GM23338 (cell line): ENCODE data around the gene ARF6. TPM values are rescaled to one million over a fixed set of nuclear protein-coding genes. Genes with fewer than 3 reads are reported as not detected.
A peak's percentile ranks its signal among the peaks of the same experiment; 100 is the strongest.

Experiments used
- ATAC-seq: fragments of 200-7000 bp; cut with Tn5 transposase; 3 replicates; pipeline ENCODE4 v1.9.1; 2020
- DNase-seq: peaks from one replicate; pipeline ENCODE4 v3.0.0-alpha.2; 2015; ENCODE audit warnings: low spot score
- H2AFZ ChIP-seq: fragments of 200-600 bp; sonication (generic); 2 replicates; pipeline ENCODE4 v1.8.0; 2016; ENCODE audit warnings: antibody characterized with exemption, mild to moderate bottlenecking, moderate library complexity
- H3F3A ChIP-seq: fragments of 200-600 bp; sonication (generic); replicated peaks from 2 replicates; pipeline ENCODE4 v1.8.0; 2017; ENCODE audit warnings: antibody characterized with exemption, mixed run types, low read depth
- H3K27ac ChIP-seq: fragments of 200-600 bp; sonication (generic); 2 replicates; pipeline ENCODE4 v1.6.1; 2016; ENCODE audit warnings: low read depth
- H3K27me3 ChIP-seq: fragments of 200-600 bp; sonication (generic); 2 replicates; pipeline ENCODE4 v1.8.0; 2016; ENCODE audit warnings: mild to moderate bottlenecking, mixed run types, moderate library complexity; ENCODE audit not compliant: insufficient read depth
- H3K36me3 ChIP-seq: fragments of 200-600 bp; sonication (generic); 2 replicates; pipeline ENCODE4 v1.8.0; 2016; ENCODE audit warnings: mild to moderate bottlenecking; ENCODE audit not compliant: insufficient read depth
- H3K4me1 ChIP-seq: fragments of 200-600 bp; sonication (generic); 2 replicates; pipeline ENCODE4 v1.8.0; 2016; ENCODE audit warnings: mild to moderate bottlenecking, moderate library complexity; ENCODE audit not compliant: insufficient read depth
- H3K4me2 ChIP-seq: fragments of 200-600 bp; sonication (generic); 2 replicates; pipeline ENCODE4 v1.7.1; 2017; ENCODE audit warnings: mixed run types
- H3K4me3 ChIP-seq: fragments of 200-600 bp; sonication (generic); 2 replicates; pipeline ENCODE4 v1.6.1; 2016; ENCODE audit warnings: mixed run types
- H3K79me2 ChIP-seq: fragments of 200-600 bp; sonication (generic); replicated peaks from 2 replicates; pipeline ENCODE4 v1.8.0; 2017; ENCODE audit warnings: mild to moderate bottlenecking; ENCODE audit not compliant: insufficient read depth
- H3K9me2 ChIP-seq: fragments of 200-600 bp; sonication (generic); 2 replicates; pipeline ENCODE4 v1.8.0; 2017; ENCODE audit not compliant: insufficient read depth
- H4K20me1 ChIP-seq: fragments of 200-600 bp; sonication (generic); replicated peaks from 2 replicates; pipeline ENCODE4 v1.8.0; 2017; ENCODE audit warnings: mild to moderate bottlenecking; ENCODE audit not compliant: insufficient read depth
- H3K27ac Mint-ChIP-seq: 2 replicates; pipeline ENCODE4 v1.8.0; 2020; ENCODE audit warnings: inconsistent platforms, mild to moderate bottlenecking, moderate library complexity, mixed read lengths
- H3K27me3 Mint-ChIP-seq: 3 replicates; pipeline ENCODE4 v1.8.0; 2022; ENCODE audit warnings: low read depth, mild to moderate bottlenecking, moderate library complexity, mixed read lengths, inconsistent platforms; ENCODE audit not compliant: insufficient read depth, poor library complexity
- H3K36me3 Mint-ChIP-seq: 3 replicates; pipeline ENCODE4 v1.8.0; 2021; ENCODE audit warnings: low read depth, mild to moderate bottlenecking, inconsistent platforms, moderate library complexity, mixed read lengths
- H3K4me1 Mint-ChIP-seq: 3 replicates; pipeline ENCODE4 v1.8.0; 2020; ENCODE audit warnings: mild to moderate bottlenecking, inconsistent platforms, mixed read lengths
- H3K4me3 Mint-ChIP-seq: 3 replicates; pipeline ENCODE4 v1.8.0; 2021; ENCODE audit warnings: moderate library complexity, mild to moderate bottlenecking, inconsistent platforms, mixed read lengths
- H3K9me3 Mint-ChIP-seq: 3 replicates; pipeline ENCODE4 v1.8.0; 2020; ENCODE audit warnings: moderate library complexity, mild to moderate bottlenecking, inconsistent platforms, mixed read lengths
- EZH2 ChIP-seq: fragments of 200-600 bp; sonication (generic); IDR thresholded peaks from one replicate; pipeline ENCODE4 v1.8.0; 2017; ENCODE audit warnings: antibody characterized with exemption, mild to moderate bottlenecking, low read depth; ENCODE audit not compliant: unreplicated experiment
- EZH2phosphoT487 ChIP-seq: fragments of 200-600 bp; sonication (generic); IDR thresholded peaks from one replicate; pipeline ENCODE4 v1.8.1; 2018; ENCODE audit warnings: antibody characterized with exemption; ENCODE audit not compliant: unreplicated experiment
- STAT1 ChIP-seq: IDR thresholded peaks from one replicate; pipeline ENCODE4 v1.6.1; 2016; ENCODE audit warnings: antibody characterized with exemption; ENCODE audit not compliant: unreplicated experiment
- polyA plus RNA-seq: library from polyadenylated mRNA; unstranded; fragments of >200 nt; fragmentation: Nextera tagmentation; extraction: Ambion mirVana; gene quantifications from 2 replicates; pipeline ENCODE4 v1.2.1, GENCODE V29; 2016
- total RNA-seq: library from RNA; depleted of rRNA; stranded (reverse); fragments of >200 nt; shearing (Covaris generic); gene quantifications from 2 replicates; pipeline ENCODE4 v1.2.3, GENCODE V29; 2014
- TF ChIP-seq, protein P1 (sequence below): fragments of 250-450 bp; sonication (Bioruptor Pico); IDR thresholded peaks from 2 replicates; pipeline ENCODE4 v1.5.0; 2020; ENCODE audit warnings: mild to moderate bottlenecking, moderate library complexity

Gene ARF6
- total and polyA plus RNA-seq, 2 experiments from 2014 or later, result 47.8 to 73.1 TPM

DNA sequence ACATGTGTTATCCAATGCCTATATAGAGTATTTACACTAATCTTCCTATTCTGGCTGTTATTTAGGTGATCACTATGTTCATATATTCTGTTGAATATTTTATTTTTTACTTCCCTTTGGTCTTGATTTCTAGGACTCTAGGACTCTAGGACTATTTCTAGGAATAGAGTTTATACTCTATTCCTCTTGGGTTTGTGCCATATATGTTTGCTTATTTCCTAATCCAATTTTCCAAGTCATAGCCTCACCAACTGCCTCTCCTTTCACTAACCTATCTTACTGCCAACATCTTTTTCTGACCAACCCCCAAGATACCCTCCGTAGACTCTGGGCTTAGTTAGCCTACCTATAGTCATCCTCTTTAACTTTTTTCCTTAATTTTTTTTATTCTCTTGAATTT is 28.5 kb downstream of the ARF6 start:
- Histone ChIP-seq H3K27ac (no peak overlapping the region), H3K79me2 (no peaks in the 10 kb centered on the region), H3K4me1 (peaks cover 3% of the 10 kb centered on the region; the same call in 1 of the 2 replicates), H3K9me2 (no peaks in the 10 kb centered on the region; the same call in 1 of the 2 replicates), H2AFZ (no peak overlapping the region), H3K36me3 (no peaks in the 10 kb centered on the region), H3K4me2 (no peak overlapping the region), H3F3A (no peaks in the 10 kb centered on the region), H3K4me3 (no peak overlapping the region), H4K20me1 (no peaks in the 10 kb centered on the region), H3K27me3 (no peaks in the 10 kb centered on the region)
- Mint-ChIP-seq H3K4me3 (no peak overlapping the region), H3K4me1 (peaks cover 7% of the 10 kb centered on the region; the same call in 2 of the 3 replicates), H3K36me3 (no peaks in the 10 kb centered on the region), H3K9me3 (no peaks in the 10 kb centered on the region), H3K27me3 (peaks cover 4% of the 10 kb centered on the region), H3K27ac (no peak overlapping the region)
- TF ChIP-seq, protein P1, sequence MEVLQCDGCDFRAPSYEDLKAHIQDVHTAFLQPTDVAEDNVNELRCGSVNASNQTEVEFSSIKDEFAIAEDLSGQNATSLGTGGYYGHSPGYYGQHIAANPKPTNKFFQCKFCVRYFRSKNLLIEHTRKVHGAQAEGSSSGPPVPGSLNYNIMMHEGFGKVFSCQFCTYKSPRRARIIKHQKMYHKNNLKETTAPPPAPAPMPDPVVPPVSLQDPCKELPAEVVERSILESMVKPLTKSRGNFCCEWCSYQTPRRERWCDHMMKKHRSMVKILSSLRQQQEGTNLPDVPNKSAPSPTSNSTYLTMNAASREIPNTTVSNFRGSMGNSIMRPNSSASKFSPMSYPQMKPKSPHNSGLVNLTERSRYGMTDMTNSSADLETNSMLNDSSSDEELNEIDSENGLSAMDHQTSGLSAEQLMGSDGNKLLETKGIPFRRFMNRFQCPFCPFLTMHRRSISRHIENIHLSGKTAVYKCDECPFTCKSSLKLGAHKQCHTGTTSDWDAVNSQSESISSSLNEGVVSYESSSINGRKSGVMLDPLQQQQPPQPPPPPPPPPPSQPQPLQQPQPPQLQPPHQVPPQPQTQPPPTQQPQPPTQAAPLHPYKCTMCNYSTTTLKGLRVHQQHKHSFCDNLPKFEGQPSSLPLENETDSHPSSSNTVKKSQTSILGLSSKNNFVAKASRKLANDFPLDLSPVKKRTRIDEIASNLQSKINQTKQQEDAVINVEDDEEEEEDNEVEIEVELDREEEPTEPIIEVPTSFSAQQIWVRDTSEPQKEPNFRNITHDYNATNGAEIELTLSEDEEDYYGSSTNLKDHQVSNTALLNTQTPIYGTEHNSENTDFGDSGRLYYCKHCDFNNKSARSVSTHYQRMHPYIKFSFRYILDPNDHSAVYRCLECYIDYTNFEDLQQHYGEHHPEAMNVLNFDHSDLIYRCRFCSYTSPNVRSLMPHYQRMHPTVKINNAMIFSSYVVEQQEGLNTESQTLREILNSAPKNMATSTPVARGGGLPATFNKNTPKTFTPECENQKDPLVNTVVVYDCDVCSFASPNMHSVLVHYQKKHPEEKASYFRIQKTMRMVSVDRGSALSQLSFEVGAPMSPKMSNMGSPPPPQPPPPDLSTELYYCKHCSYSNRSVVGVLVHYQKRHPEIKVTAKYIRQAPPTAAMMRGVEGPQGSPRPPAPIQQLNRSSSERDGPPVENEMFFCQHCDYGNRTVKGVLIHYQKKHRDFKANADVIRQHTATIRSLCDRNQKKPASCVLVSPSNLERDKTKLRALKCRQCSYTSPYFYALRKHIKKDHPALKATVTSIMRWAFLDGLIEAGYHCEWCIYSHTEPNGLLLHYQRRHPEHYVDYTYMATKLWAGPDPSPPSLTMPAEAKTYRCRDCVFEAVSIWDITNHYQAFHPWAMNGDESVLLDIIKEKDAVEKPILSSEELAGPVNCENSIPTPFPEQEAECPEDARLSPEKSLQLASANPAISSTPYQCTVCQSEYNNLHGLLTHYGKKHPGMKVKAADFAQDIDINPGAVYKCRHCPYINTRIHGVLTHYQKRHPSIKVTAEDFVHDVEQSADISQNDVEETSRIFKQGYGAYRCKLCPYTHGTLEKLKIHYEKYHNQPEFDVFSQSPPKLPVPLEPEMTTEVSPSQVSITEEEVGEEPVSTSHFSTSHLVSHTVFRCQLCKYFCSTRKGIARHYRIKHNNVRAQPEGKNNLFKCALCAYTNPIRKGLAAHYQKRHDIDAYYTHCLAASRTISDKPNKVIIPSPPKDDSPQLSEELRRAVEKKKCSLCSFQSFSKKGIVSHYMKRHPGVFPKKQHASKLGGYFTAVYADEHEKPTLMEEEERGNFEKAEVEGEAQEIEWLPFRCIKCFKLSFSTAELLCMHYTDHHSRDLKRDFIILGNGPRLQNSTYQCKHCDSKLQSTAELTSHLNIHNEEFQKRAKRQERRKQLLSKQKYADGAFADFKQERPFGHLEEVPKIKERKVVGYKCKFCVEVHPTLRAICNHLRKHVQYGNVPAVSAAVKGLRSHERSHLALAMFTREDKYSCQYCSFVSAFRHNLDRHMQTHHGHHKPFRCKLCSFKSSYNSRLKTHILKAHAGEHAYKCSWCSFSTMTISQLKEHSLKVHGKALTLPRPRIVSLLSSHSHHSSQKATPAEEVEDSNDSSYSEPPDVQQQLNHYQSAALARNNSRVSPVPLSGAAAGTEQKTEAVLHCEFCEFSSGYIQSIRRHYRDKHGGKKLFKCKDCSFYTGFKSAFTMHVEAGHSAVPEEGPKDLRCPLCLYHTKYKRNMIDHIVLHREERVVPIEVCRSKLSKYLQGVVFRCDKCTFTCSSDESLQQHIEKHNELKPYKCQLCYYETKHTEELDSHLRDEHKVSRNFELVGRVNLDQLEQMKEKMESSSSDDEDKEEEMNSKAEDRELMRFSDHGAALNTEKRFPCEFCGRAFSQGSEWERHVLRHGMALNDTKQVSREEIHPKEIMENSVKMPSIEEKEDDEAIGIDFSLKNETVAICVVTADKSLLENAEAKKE (CRISPR knock-in tag), result no peak
- DNase-seq, result no peak
- ATAC-seq, result no peak

DNA sequence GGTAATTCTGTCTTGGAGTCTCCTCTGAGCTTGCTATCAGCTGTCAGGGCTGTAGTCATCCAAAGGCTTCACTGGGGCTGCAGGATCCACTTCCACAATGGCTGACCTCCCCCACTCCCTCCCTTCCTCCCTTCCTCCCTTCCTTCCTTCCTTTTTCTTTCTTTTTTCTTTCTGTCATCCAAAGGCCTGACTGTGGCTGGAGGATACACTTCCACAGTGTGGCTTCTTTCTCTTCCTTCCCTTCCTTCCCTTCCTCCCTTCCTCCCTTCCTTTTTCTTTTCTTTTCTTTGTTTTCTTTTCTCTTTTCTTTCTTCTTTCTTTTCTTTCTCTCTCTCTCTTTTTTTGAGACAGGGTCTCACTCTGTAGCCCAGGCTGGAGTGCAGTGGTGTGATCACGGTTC is 30.6 kb downstream of the ARF6 start:
- Mint-ChIP-seq H3K4me3 (no peak overlapping the region), H3K27me3 (peaks cover 4% of the 10 kb centered on the region), H3K36me3 (no peaks in the 10 kb centered on the region), H3K27ac (no peak overlapping the region), H3K4me1 (peaks cover 7% of the 10 kb centered on the region; the same call in 2 of the 3 replicates), H3K9me3 (no peaks in the 10 kb centered on the region)
- Histone ChIP-seq H3K4me2 (no peak overlapping the region), H3K27ac (no peak overlapping the region), H4K20me1 (no peaks in the 10 kb centered on the region), H3F3A (no peaks in the 10 kb centered on the region), H3K36me3 (no peaks in the 10 kb centered on the region), H2AFZ (peak overlapping the region; percentile 93), H3K27me3 (no peaks in the 10 kb centered on the region), H3K9me2 (no peaks in the 10 kb centered on the region), H3K4me3 (no peak overlapping the region), H3K79me2 (no peaks in the 10 kb centered on the region), H3K4me1 (peaks cover 3% of the 10 kb centered on the region; the same call in 1 of the 2 replicates)
- DNase-seq (no peak), ATAC-seq (no peak)
- TF ChIP-seq EZH2phosphoT487, result no peak
- TF ChIP-seq STAT1, result no peak
- TF ChIP-seq EZH2, result no peak
